NCI-H146 treated with DMSO at 0.1 percent for 48 hours (cell line): ENCODE measurements around the gene DDIT4L.
"Not testable (repeated sequence)": the region's sequence is repeated elsewhere in the genome, so short reads cannot be mapped to it uniquely, and the experiment has no call there.

Experiments used
- DNase-seq: peaks from one replicate; lab custom pipeline; 2025; ENCODE audit not compliant: unreplicated experiment; lab: John Stamatoyannopoulos, UW

Gene DDIT4L, protein sequence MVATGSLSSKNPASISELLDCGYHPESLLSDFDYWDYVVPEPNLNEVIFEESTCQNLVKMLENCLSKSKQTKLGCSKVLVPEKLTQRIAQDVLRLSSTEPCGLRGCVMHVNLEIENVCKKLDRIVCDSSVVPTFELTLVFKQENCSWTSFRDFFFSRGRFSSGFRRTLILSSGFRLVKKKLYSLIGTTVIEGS

DNA sequence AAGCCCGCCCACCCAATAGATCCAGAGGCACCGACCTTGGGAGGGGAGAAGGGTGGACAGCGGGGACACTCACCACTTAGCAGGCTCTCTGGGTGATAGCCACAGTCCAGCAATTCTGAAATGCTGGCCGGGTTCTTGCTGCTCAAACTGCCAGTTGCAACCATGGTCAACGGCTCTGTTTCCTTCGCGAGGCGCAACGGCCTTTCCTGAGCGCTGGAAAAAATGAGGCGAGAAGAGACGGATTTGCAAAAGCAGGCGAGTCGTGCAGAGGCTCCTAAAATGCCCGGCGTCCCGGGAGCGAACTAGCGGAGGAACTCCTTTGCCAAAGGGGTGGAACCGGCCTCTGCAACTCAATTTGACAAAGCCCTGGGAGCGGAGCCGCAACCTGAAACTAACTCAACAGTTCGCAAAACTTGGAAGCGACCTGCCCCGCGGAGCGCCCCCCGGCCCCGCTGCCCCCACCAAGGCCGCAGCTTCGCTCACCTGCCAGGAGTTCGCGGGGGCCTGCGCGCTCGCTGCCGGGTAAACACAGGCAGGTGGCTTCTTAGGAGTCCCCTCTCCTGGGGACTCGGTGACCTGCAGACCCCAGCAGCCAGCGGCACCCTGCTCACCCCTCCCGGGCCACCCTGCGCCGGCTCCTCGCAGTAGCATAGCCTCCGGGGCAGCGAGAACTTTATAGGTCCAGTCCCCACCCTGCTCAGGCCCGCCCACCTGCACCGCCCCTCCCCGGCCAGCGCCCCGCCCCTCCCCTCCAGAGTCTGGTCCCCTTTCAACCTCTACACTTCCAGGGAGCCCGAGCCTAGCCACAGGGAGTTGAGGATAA, at the start of gene DDIT4L:
TSS of gene DDIT4L (minus strand) at position 649 of the 823 bp plus-strand sequence. CDS start at position 164, 485 bp downstream.
- no peak for DNase-seq

DNA sequence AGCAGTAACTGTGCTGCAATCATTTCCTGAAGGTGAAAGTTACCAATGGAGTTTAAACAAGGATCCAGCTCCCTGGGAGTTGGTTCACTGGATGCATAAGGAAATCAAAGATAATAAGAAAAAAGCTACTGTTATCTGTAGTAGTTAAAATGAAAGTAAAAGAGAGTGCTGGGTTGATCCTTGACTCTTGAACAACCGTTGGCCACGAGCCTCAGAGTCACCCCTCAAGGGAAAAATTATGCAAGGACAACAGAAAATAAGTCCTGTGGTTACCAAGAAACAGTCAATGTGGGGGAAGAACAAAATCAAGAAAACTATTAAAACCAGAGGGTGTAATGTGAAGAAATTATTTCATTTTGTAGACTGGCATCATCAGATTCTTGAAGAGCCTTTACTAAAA, 49.7 kb upstream of the DDIT4L start:
- no peak for DNase-seq

DNA sequence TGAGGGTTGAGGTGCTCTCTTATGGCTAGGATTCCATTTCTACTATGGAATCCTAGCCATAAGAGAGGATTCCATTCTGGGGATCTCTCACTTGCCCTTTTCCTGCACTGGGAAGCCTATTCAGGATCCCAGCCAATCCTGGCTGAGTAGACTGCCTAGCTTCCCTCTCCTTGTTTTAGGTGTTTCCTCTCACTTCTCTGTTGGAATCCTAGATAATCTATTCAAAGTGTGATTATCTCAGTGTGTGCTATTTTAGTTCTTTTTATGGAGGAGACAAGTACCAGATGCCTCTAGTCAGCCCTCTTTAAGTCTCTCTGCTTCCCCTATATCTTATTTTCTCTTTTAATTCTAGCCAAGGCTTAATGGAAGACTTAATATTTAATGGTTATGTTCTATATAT, 34.5 kb upstream of the DDIT4L start:
- DNase-seq = no peak

DNA sequence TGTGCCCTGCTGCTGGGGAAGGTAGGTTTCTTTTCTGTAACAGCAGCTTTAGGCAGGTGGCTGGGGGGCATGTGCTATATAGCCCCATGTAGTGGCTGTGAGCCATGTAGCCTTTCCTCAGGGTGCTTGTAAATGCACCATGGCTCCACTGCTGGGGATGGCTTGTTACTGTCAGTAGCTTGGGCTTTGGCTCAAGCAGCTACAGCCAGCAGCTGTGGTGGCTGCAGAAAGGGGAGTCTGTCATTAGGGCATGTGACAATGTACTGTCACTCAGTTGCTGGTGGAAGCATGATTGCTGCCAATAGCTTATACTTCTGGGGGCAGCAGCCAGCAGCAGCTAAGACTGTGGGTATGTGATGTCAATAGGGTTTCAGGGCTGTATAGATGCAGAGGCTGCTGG, 33.9 kb upstream of the DDIT4L start:
- DNase-seq = no peak

DNA sequence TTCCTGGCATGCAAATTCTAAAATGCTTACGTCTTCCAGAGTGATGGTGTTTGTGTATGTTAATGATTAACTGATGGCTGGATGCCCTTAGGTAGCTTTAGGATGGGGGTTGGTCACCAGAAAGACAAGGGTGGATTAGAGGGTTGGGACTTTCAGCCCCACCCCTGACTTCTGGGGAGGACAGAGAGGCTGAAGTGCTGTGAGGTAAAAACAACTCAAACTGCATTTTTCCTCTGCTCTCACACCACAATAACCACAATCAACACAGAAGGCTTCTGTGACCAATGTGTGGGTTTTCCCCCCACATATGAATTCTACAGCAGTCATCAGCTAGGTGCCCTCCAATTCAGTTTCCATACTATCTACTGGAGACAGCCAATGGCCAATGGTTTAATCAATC, 18.7 kb upstream of the DDIT4L start:
- no peak for DNase-seq

DNA sequence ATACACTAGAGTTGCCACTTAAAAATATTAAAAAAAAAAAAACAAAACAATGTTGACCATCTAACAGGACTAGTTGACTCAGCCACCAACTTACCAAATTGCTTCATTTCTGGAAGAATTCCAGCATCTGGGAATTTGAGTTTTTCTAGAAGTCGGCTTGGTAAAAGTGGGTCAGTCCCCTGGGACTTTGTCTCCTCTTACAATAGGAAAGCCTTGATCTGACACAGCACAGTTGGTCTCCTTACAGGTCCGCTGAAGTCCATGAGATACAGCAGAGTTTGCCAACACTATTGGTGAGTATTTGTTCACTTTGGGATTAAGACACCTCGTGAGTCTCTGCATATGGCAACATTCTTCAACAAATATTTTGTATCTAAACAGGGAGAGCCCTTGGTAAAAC, 18.2 kb upstream of the DDIT4L start:
- no peak for DNase-seq

DNA sequence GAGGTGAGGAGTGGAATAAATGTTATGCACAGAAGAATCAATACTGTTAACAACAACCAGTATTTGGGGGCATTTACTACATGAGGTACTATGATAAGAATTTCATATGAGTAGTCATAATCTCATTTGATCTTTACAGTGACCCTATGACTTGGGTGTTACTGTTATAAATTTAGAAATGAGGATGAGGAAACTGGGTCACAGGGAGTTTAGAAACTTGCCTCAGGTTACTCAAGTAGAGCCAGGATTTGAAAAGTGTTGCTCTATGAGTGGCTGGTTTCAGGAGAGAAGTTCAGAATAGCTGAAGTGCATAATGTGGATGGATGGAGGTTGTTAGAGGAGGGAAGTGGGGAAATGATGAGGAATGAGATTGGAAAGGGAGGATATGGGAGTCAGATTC, 16.6 kb upstream of the DDIT4L start:
- no peak for DNase-seq

DNA sequence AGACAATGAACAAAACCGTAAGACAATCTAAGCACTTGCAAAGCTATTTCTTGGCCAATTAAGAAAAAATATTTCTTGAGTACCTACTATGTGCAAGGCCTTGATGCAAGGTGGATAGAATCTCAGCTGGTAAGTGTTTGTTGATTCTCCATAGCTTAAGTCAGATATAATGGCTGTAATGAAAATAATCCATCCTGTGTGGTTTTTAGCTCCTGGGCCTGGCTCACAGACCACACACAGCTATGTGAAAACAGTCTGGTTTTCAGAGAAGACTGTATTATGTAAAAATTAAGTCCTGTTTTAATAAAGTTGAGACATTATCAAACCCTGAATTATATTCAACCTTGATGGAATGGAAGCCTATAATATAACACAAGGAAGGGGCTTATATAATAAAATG, 7.8 kb upstream of the DDIT4L start:
- DNase-seq = no peak

DNA sequence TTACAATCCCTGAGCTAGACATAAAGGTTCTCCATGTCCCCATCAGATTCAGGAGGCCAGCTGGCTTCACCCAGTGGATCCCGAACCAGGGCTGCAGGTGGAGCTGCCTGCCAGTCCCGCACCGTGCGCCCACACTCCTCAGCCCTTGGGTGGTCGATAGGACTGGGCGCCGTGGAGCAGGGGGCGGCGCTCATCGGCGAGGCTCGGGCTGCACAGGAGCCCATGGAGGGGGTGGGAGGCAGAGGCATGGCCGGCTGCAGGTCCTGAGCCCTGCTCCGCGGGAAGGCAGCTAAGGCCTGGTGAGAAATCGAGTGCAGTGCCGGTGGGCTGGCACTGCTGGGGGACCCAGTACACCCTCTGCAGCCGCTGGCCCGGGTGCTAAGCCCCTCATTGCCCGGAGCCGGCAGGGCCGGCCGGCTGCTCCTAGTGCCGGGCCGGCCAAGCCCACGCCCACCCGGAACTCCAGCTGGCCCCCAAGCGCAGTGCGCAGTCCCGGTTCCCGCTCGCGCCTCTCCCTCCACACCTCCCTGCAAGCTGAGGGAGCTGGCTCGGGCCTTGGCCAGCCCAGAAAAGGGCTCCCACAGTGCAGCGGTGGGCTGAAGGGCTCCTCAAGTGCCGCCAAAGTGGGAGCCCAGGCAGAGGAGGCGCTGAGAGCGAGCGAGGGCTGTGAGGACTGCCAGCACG, 6.3 kb upstream of the DDIT4L start:
- not testable (repeated sequence) for DNase-seq

DNA sequence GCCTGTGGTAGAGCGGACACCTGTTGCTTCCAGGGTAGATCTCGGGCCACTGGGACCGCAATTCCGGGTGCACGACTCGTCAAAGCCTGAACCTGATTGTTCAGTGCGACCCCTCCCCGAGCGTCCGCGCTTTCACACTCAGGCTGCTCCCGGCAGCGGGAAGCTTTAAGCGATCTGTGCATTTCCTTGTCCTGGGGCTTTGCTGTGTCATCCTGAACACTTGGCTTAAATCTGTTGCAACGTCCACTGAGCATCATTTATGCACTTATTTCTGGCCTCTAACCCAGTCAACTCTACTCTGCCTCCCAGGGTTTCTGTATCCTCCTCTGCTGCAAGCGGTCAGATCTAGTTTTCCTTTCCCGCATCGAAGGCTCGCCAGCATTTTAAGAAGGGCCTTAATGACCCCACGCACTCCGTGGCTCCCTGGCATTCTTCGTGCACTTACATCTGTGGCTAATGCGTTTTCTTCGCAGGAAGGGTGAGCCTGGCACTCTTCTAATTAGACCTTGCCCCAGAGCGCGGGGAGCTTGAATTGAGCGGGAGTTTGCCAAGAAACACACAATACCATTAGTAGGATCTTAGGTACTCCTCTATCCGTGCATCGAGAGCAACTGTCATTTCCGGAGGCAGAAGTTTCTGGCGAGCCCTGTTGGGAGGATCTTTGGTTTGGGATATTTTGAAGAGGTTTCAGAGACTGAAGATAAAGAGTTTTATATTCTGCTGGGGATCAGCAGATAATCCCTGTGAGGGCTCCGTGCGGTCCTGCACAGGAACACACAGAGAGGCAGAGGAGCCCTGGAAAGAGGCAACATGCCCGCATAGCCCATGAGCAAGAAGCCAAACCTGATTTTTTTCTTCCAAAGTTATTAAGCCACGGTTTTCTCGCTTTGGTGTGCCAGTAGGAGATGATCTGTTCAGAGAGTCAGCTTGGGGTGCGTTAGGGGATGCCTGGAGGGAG, 654 bp upstream of the DDIT4L start:
- no peak for DNase-seq

DNA sequence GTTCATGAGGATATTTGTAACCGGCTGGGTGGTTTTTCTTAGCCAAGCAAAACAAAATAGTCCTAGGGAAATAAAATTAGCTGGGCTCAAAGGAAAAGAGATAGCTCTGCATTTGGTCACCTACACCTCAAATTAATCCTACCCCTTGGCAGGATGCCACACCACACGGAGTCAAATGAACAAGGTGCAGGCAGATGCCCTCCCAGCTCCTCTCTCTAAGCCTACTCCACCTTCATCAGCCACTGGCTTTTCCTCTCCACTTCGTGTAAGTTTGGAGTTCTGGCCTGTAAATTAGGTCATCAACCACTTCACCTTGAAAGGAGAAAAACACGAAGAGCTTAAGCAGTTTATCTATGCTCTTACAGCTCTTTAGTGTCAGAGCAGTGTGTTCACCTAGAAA, 1.4 kb downstream of the DDIT4L start:
- no peak for DNase-seq

DNA sequence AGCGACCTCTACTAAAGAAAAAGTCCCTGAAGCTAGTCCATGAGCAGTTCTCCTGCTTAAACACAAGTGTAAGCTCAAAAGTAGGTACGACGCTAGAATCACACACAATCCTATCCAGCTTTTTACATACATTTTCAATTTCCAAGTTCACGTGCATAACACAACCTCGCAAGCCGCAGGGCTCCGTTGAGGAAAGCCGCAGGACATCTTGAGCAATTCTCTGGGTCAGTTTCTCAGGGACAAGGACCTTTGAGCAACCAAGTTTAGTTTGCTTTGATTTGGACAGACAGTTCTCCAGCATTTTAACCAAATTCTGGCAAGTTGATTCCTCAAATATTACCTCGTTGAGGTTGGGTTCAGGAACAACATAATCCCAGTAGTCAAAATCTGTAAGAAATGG, 2.5 kb downstream of the DDIT4L start:
- no peak for DNase-seq

DNA sequence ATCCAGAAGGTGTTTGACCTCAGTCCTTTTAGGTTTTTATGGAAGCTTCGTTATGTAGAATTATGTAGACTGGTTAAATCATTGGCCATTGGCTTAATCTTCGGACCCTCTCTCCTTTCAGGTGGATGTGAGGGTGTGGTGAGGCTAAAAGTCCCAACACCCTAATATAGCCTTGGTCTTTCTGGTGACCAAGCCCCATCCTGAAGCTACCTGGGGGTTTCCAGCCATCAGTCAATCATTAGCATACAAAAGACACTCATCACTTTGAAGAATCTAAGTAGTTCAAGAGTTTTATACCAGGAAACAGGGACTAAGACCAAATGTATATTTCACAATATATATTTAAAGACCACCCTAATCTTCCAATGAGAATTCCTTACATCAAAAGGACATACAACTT, 5.5 kb downstream of the DDIT4L start:
- no peak for DNase-seq

DNA sequence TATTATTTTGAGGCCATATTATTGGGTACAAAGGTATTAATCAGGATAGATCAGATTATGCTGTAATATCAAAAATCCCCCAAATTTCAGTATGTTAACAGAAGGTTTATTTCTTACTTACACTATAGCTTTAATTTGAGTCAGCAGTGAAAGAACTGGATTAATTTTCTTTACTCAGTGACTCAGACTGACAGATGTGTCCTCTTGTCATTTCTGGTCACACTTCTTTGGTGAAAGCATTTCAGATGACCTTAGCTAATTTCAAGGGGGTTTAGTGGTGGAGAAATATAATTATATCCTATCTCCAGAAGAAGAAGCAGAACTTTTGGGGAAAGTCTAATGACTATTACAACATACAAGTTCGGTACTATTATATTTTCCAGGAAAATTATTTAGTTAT, 12.4 kb downstream of the DDIT4L start:
- no peak for DNase-seq

DNA sequence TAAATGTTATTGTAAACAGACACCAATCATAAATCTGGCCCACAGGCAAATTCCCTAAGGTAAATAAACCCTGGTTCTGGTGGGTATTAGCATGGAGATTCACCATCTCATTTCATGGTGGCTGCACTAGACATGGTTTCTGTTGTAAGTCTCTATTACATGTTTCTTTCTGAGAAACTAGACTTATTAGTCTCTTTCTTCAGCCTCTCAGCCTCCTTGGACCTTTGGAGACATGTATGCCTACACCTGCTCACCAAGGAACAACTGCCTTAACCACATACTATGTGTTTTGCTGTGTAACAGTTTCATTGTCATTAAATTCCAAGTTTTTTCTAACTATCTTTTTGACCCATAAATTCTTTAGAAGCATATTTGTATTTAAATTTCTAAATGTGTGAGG, 13.1 kb downstream of the DDIT4L start:
- no peak for DNase-seq

DNA sequence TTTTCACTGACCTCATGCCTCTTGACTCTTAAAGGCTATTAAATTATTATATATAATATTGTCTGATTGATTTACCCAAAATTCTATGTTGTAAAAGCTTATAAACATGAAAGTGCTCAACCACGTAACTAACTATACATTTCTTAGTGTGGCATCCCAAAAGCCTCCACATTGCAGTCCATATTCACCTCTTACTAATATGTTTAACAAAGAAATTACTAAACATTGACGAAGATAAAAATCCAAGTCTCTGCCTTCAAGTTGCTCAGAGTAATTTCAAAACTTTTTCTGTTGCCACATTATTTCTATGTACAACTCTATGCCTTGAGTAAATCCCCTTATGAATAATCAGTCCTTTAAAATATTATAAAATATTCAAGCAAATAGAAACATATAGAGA, 14.4 kb downstream of the DDIT4L start:
- no peak for DNase-seq

DNA sequence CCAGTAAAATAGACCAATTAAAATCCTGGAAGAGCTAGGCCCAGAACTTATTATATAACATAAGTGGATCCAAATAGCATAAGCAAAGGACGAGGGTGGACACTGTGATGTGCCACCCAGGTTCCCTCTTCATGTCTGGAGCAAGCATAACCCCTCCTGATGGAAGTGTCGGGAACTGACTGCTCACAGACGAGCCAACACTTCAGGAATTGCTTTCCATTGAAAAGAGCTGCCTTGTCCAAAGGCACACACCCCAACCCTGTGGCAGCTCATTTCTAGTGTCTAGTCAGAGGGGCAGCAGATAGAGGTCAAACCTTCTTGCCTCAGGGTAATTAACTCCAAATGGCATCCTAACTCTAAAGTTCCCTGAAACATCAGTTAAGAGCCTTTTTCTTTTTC, 15.3 kb downstream of the DDIT4L start:
- no peak for DNase-seq

DNA sequence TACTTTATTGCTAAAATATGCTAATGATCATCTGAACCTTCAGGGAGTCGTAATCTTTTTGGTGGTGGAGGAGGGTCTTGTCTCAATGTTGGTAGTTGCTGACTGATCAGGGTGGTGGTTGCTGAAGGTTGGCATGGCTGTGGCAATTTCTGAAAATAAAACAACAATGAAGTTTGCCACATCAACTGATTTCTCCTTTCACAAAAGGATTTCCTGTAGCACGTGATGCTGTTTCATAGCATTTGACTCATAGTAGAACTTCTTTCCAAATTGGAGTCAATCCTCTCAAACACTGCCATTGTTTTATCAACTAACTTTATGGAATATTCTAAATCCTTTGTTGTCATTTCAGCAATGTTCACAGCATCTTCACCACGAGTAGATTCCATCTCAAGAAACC, 19.3 kb downstream of the DDIT4L start:
- no peak for DNase-seq

DNA sequence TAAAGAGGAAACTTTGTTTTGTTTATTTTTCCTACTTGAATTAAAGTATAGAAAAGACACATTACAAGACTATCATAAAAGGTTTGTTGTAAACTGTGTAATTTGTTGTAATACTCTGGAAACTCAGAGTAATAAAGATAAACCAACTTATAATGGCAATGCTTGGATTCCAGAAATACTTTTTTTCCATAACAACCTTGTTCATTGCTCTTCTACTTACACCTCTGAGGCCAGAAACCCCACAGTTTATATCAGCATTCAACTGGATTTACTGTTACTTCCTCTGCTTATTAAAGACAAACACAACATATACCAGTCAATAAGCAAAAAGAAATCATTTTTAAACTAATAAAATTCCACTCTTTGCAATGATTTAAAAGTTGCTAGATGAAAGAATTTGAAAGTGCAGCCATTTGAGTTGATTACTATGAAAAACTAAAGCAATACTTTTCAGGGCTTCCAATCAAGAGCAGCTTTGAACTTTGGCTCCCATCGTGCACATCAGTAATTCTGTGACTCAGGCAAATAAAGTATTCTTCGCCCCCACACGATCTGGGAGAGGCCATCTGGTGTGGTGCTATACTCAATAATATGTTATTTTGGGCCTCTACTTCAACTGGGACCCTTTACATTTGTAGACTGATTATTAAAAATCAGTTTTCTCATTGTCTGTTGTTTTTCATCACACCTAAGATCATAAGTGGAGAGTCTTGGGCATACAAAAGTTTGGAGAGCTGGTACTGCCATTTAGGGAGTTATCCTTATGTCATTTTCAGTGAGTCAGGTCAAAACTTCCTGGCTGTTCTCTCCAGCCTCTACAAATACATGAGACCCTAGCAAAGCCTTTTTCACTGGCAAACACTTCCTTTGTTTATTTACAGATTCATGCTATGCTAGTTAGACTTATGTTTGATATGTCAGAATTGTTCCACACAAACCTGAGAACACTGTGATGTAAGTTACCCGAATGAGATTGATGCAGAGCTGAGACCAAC, 20.5 kb downstream of the DDIT4L start:
- DNase-seq = no peak

DNA sequence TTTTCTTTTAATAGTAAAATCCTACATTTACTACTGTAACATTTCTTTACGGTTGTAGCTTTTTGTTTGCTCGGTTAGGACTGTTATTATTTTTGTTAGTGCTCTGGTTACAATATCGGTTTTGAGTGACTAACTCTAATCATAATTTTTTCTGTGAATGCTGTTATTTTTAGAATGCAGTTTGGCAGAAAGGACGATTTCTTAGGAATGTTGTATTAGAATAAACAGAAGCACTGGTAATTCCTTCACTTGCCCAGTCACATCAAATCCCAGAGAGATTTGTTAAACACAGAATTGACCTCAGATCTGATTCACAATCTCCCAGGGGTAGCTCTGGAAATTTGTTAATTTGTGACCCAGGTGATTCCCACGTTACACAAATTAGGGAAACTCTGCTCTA, 21.7 kb downstream of the DDIT4L start:
- no peak for DNase-seq
